HepG2 (cell line): ENCODE data around the gene WWP2. TPM values are rescaled to one million over a fixed set of nuclear protein-coding genes. Genes with fewer than 3 reads are reported as not detected.
A peak's percentile ranks its signal among the peaks of the same experiment; 100 is the strongest.

ENCODE experiments used
- ARNT ChIP-seq: fragments of 450-650 bp; IDR thresholded peaks from 2 replicates; pipeline ENCODE4 v1.6.1; 2017
- ARNTL ChIP-seq: sonication (generic); formaldehyde crosslinking; IDR thresholded peaks from 2 replicates; pipeline ENCODE4 v1.4.0; 2020; ENCODE audit warnings: mild to moderate bottlenecking, missing genetic modification reagents
- BCL6 ChIP-seq: IDR thresholded peaks from 2 replicates; pipeline ENCODE4 v1.6.1; 2016; ENCODE audit warnings: missing genetic modification reagents, missing compliant biosample characterization
- DNMT1 ChIP-seq: sonication (generic); formaldehyde crosslinking; IDR thresholded peaks from 2 replicates; pipeline ENCODE4 v1.5.1; 2020; ENCODE audit warnings: mild to moderate bottlenecking, missing genetic modification reagents
- FOXP1 ChIP-seq, 2 experiments: fragments of 450-650 bp in 1 of 2; IDR thresholded peaks; 2 replicates each; pipeline ENCODE4 v1.6.1; 2017 to 2018; ENCODE audit warnings: antibody characterized with exemption in 1 of 2
- FUBP1 ChIP-seq: sonication (generic); formaldehyde crosslinking; IDR thresholded peaks from 2 replicates; pipeline ENCODE4 v1.5.1; 2020; ENCODE audit warnings: missing genetic modification reagents, mild to moderate bottlenecking, borderline replicate concordance
- HINFP ChIP-seq: sonication (generic); formaldehyde crosslinking; IDR thresholded peaks from 2 replicates; pipeline ENCODE4 v1.4.0; 2020; ENCODE audit warnings: low read depth, mild to moderate bottlenecking, missing genetic modification reagents
- HOXD1 ChIP-seq: sonication (generic); formaldehyde crosslinking; IDR thresholded peaks from 2 replicates; pipeline ENCODE4 v1.5.0; 2020; ENCODE audit warnings: missing genetic modification reagents
- KLF9 ChIP-seq: IDR thresholded peaks from 2 replicates; pipeline ENCODE4 v1.6.1; 2016; ENCODE audit warnings: low read depth
- MEIS1 ChIP-seq: sonication (generic); formaldehyde crosslinking; IDR thresholded peaks from 2 replicates; pipeline ENCODE4 v1.9.0; 2021; ENCODE audit warnings: mild to moderate bottlenecking, missing genetic modification reagents, moderate library complexity, borderline replicate concordance
- MXD1 ChIP-seq: sonication (generic); formaldehyde crosslinking; IDR thresholded peaks from 2 replicates; pipeline ENCODE4 v1.4.0; 2020; ENCODE audit warnings: mild to moderate bottlenecking, missing genetic modification reagents
- NFIB ChIP-seq: sonication (generic); formaldehyde crosslinking; IDR thresholded peaks from 2 replicates; pipeline ENCODE4 v1.9.0; 2021; ENCODE audit warnings: missing genetic modification reagents, mild to moderate bottlenecking, borderline replicate concordance
- POGK ChIP-seq: sonication (generic); formaldehyde crosslinking; conservative IDR thresholded peaks from 2 replicates; pipeline ENCODE4 v1.8.0; 2022; ENCODE audit warnings: mild to moderate bottlenecking, moderate library complexity, missing genetic modification reagents
- PPARG ChIP-seq: conservative IDR thresholded peaks from 2 replicates; pipeline ENCODE4 v1.6.1; 2016; ENCODE audit warnings: missing biosample characterization, missing genetic modification reagents
- RELA ChIP-seq: sonication (generic); formaldehyde crosslinking; IDR thresholded peaks from 2 replicates; pipeline ENCODE4 v1.4.0; 2020; ENCODE audit warnings: missing genetic modification reagents
- RFXANK ChIP-seq: IDR thresholded peaks from 2 replicates; pipeline ENCODE4 v1.6.1; 2016
- SMARCE1 ChIP-seq: fragments of 450-650 bp; IDR thresholded peaks from 2 replicates; pipeline ENCODE4 v1.6.1; 2017; ENCODE audit warnings: borderline replicate concordance
- TBP ChIP-seq: sonication (generic); formaldehyde crosslinking; IDR thresholded peaks from 2 replicates; pipeline ENCODE4 v1.5.0; 2020; ENCODE audit warnings: missing genetic modification reagents
- TFAP4 ChIP-seq: sonication (generic); IDR thresholded peaks from 2 replicates; pipeline ENCODE4 v1.6.1; 2016; ENCODE audit warnings: low read depth, borderline replicate concordance
- ZFYVE20 ChIP-seq: sonication (generic); formaldehyde crosslinking; IDR thresholded peaks from 2 replicates; pipeline ENCODE4 v1.8.0; 2023; ENCODE audit warnings: low read depth, mild to moderate bottlenecking, moderate library complexity, missing genetic modification reagents, borderline replicate concordance
- ZNF296 ChIP-seq: sonication (generic); formaldehyde crosslinking; conservative IDR thresholded peaks from 2 replicates; pipeline ENCODE4 v1.5.0; 2020; ENCODE audit warnings: mild to moderate bottlenecking, missing genetic modification reagents
- ZNF431 ChIP-seq: sonication (generic); formaldehyde crosslinking; IDR thresholded peaks from 2 replicates; pipeline ENCODE4 v1.9.0; 2022; ENCODE audit warnings: missing genetic modification reagents, low read depth, mild to moderate bottlenecking, borderline replicate concordance
- ZNF44 ChIP-seq: sonication (generic); formaldehyde crosslinking; IDR thresholded peaks from 2 replicates; pipeline ENCODE4 v1.5.1; 2020; ENCODE audit warnings: mild to moderate bottlenecking, missing genetic modification reagents
- ZNF557 ChIP-seq: sonication (generic); formaldehyde crosslinking; IDR thresholded peaks from 2 replicates; pipeline ENCODE4 v1.4.0; 2020; ENCODE audit warnings: missing genetic modification reagents
- ZNF7 ChIP-seq: IDR thresholded peaks from 2 replicates; pipeline ENCODE4 v1.6.1; 2016; ENCODE audit warnings: missing biosample characterization, missing genetic modification reagents
- polyA plus RNA-seq, 8 experiments: library from polyadenylated mRNA; depleted of rRNA in 3 of 8; stranded (reverse) in 7 of 8; unstranded in 1 of 8; fragments of >200 nt; fragmentation: Illumina TruSeq in 4 of 8; extraction: Trizol in 4 of 8; gene quantifications; 2 replicates each; pipeline versions ENCODE4 v1.2.1 to v1.2.3, GENCODE V29; 2011 to 2016; ENCODE audit warnings: low read depth in 4 of 8, missing spikeins in 1 of 8, mixed read lengths in 1 of 8; ENCODE audit not compliant: insufficient read depth in 1 of 8
- total RNA-seq, 5 experiments: library from RNA; depleted of rRNA; stranded (reverse); fragments of >200 nt; fragmentation: Illumina TruSeq; extraction: Trizol; gene quantifications; 2 replicates each; pipeline ENCODE4 v1.2.3, GENCODE V29; 2016; ENCODE audit warnings: low read depth in 1 of 5

The WWP2 gene
- total and polyA plus RNA-seq, 2 of the 13 experiments (the other 11 are each of a cell fraction or from before 2014, with no cell fraction given) = 11.4 to 28.2 TPM

GRCh38 chr16:69761983-69762813, at the start of gene WWP2 (continued):
- TF ChIP-seq ARNT = no peak
- TF ChIP-seq ARNTL (CRISPR knock-in tag) = no peak
- TF ChIP-seq BCL6 (CRISPR knock-in tag) = no peak
- TF ChIP-seq HOXD1 (CRISPR knock-in tag) = peak; percentile 67
- peak; percentile 47; the same call in 1 of the 2 replicates for TF ChIP-seq TFAP4
- no peak for TF ChIP-seq ZNF557 (CRISPR knock-in tag)
- TF ChIP-seq DNMT1 (CRISPR knock-in tag) = no peak
- TF ChIP-seq RFXANK (CRISPR knock-in tag) = peak; percentile 77; the same call in 1 of the 2 replicates
- TF ChIP-seq ZNF431 (CRISPR knock-in tag) = no peak
- TF ChIP-seq PPARG (CRISPR knock-in tag) = no peak
- no peak for TF ChIP-seq TBP (CRISPR knock-in tag)
- TF ChIP-seq ZNF296 (CRISPR knock-in tag) = no peak
- TF ChIP-seq MEIS1 (CRISPR knock-in tag) = no peak
- no peak for TF ChIP-seq NFIB (CRISPR knock-in tag)
- TF ChIP-seq FUBP1 (CRISPR knock-in tag) = no peak
- TF ChIP-seq ZNF7 (CRISPR knock-in tag) = no peak
- TF ChIP-seq SMARCE1 = no peak
- TF ChIP-seq ZFYVE20 (CRISPR knock-in tag) = no peak
- no peak for TF ChIP-seq FOXP1 (IDR thresholded peaks at IDR 0.05)
- no peak for TF ChIP-seq FOXP1 (CRISPR knock-in tag; IDR thresholded peaks at IDR 0.05)
- peak; percentile 66; the same call in 1 of the 2 replicates for TF ChIP-seq MXD1 (CRISPR knock-in tag)
- 0 out of 2 replicates have a peak, but pooled peaks have one; percentile 60 for TF ChIP-seq KLF9 (CRISPR knock-in tag)
- TF ChIP-seq HINFP (CRISPR knock-in tag) = peak; percentile 40; the same call in 1 of the 2 replicates
- peak; percentile 57; the same call in 1 of the 2 replicates for TF ChIP-seq POGK (CRISPR knock-in tag)
- TF ChIP-seq ZNF44 (CRISPR knock-in tag) = peak; percentile 77; the same call in 1 of the 2 replicates
- no peak for TF ChIP-seq RELA (CRISPR knock-in tag)
